K562 (cell line): ENCODE results near the gene GPR162. TPM values are rescaled to one million over a fixed set of nuclear protein-coding genes. Genes with fewer than 3 reads are reported as not detected.

ENCODE experiments used
- ARID2 ChIP-seq: fragments of 450-650 bp; IDR thresholded peaks from 2 replicates; pipeline ENCODE4 v1.6.1; 2017; ENCODE audit warnings: antibody characterized with exemption, mild to moderate bottlenecking
- ERF ChIP-seq: fragments of 450-650 bp; formaldehyde crosslinking; IDR thresholded peaks from 2 replicates; pipeline ENCODE4 v1.4.0; 2020; ENCODE audit warnings: mild to moderate bottlenecking, mixed read lengths
- GTF2A2 ChIP-seq: IDR thresholded peaks from 2 replicates; pipeline ENCODE4 v1.6.1; 2016; ENCODE audit warnings: mild to moderate bottlenecking, missing genetic modification characterization, missing compliant biosample characterization
- HBP1 ChIP-seq: fragments of 450-650 bp; formaldehyde crosslinking; IDR thresholded peaks from 2 replicates; pipeline ENCODE4 v1.4.0; 2022; ENCODE audit warnings: missing genetic modification characterization
- HOXB6 ChIP-seq: fragments of 250-450 bp; sonication (Bioruptor Pico); IDR thresholded peaks from 2 replicates; pipeline ENCODE4 v1.5.1; 2022; ENCODE audit warnings: mild to moderate bottlenecking, borderline replicate concordance
- JUNB ChIP-seq: fragments of 450-650 bp; formaldehyde crosslinking; conservative IDR thresholded peaks from 2 replicates; pipeline ENCODE4 v1.4.0; 2020; ENCODE audit warnings: mild to moderate bottlenecking
- KLF13 ChIP-seq: fragments of 450-650 bp; IDR thresholded peaks from 2 replicates; pipeline ENCODE4 v1.6.1; 2016; ENCODE audit warnings: missing genetic modification characterization, low read depth, mild to moderate bottlenecking, missing compliant biosample characterization, moderate library complexity, borderline replicate concordance
- MCM2 ChIP-seq: fragments of 450-650 bp; IDR thresholded peaks from 2 replicates; pipeline ENCODE4 v1.6.1; 2017; ENCODE audit warnings: low read depth, mild to moderate bottlenecking
- MTA3 ChIP-seq: fragments of 450-650 bp; formaldehyde crosslinking; IDR thresholded peaks from 2 replicates; pipeline ENCODE4 v1.6.1; 2017; ENCODE audit warnings: mild to moderate bottlenecking, borderline replicate concordance
- NELFE ChIP-seq: IDR thresholded peaks from 2 replicates; pipeline ENCODE4 v1.6.1; 2011; ENCODE audit warnings: mild to moderate bottlenecking; ENCODE audit not compliant: insufficient read depth, insufficient read length
- NFRKB ChIP-seq: fragments of 450-650 bp; IDR thresholded peaks from 2 replicates; pipeline ENCODE4 v1.6.1; 2016; ENCODE audit warnings: low read depth
- POLR2A ChIP-seq: fragments of 450-650 bp; conservative IDR thresholded peaks from 2 replicates; pipeline ENCODE4 v1.6.1; 2016
- PRMT5 ChIP-seq: sonication (generic); formaldehyde crosslinking; IDR thresholded peaks from 2 replicates; pipeline ENCODE4 v1.5.0; 2020; ENCODE audit warnings: missing genetic modification reagents
- RFX5 ChIP-seq: IDR thresholded peaks from 2 replicates; pipeline ENCODE4 v1.6.1; 2011; ENCODE audit warnings: low read depth, mild to moderate bottlenecking, improper control_type of control experiment, low read length
- SAP30 ChIP-seq: fragments of 200-600 bp; sonication (generic); IDR thresholded peaks from 2 replicates; pipeline ENCODE4 v1.6.1; 2012; ENCODE audit warnings: borderline replicate concordance, low read depth, mild to moderate bottlenecking, moderate library complexity, low read length, control low read depth, inconsistent platforms; ENCODE audit not compliant: insufficient read depth, poor library complexity, severe bottlenecking
- SMAD2 ChIP-seq: fragments of 150-350 bp; IDR thresholded peaks from 2 replicates; pipeline ENCODE4 v1.6.1; 2014; ENCODE audit warnings: low read depth, mild to moderate bottlenecking, low read length
- SP1 ChIP-seq: sonication (generic); formaldehyde crosslinking; IDR thresholded peaks from 2 replicates; pipeline ENCODE4 v1.8.1; 2022; ENCODE audit warnings: mild to moderate bottlenecking, missing genetic modification reagents
- THAP7 ChIP-seq: fragments of 250-450 bp; sonication (Bioruptor Pico); IDR thresholded peaks from 2 replicates; pipeline ENCODE4 v1.5.0; 2021
- ZBED1 ChIP-seq: IDR thresholded peaks from 2 replicates; pipeline ENCODE4 v1.6.1; 2014
- ZNF212 ChIP-seq: fragments of 450-650 bp; formaldehyde crosslinking; IDR thresholded peaks from 2 replicates; pipeline ENCODE4 v1.4.0; 2020; ENCODE audit warnings: mild to moderate bottlenecking
- ZNF316 ChIP-seq: fragments of 450-650 bp; IDR thresholded peaks from 2 replicates; pipeline ENCODE4 v1.6.1; 2016
- ZNF354B ChIP-seq: fragments of 250-450 bp; sonication (Bioruptor Pico); IDR thresholded peaks from 2 replicates; pipeline ENCODE4 v1.4.0; 2020
- ZNF444 ChIP-seq: fragments of 250-450 bp; sonication (Bioruptor Pico); IDR thresholded peaks from 2 replicates; pipeline ENCODE4 v1.4.0; 2020; ENCODE audit warnings: mild to moderate bottlenecking, moderate library complexity
- ZNF696 ChIP-seq: fragments of 250-450 bp; sonication (Bioruptor Pico); conservative IDR thresholded peaks from 2 replicates; pipeline ENCODE4 v1.4.0; 2020; ENCODE audit warnings: mild to moderate bottlenecking, moderate library complexity
- ZNF699 ChIP-seq: fragments of 250-450 bp; sonication (Bioruptor Pico); IDR thresholded peaks from 2 replicates; pipeline ENCODE4 v1.8.0; 2021; ENCODE audit warnings: mild to moderate bottlenecking, moderate library complexity; ENCODE audit not compliant: insufficient replicate concordance
- polyA plus RNA-seq, 8 experiments: library from polyadenylated mRNA; depleted of rRNA in 4 of 8; stranded (reverse) in 5 of 8; unstranded in 3 of 8; fragments of >200 nt; fragmentation: Nextera tagmentation in 2 of 8; fragmentation: Illumina TruSeq in 1 of 8; extraction: Ambion mirVana in 2 of 8; extraction: Trizol in 1 of 8; gene quantifications; 2 replicates each; pipeline versions ENCODE4 v1.2.1 to v1.2.3, GENCODE V29; 2011 to 2014; ENCODE audit warnings: inconsistent platforms in 1 of 8, missing spikeins in 1 of 8
- total RNA-seq, 7 experiments: library from RNA; depleted of rRNA in 6 of 7; stranded (reverse); fragments of >200 nt in 6 of 7; fragmentation: Illumina TruSeq in 2 of 7; extraction: Trizol in 2 of 7; gene quantifications; 2 replicates each; pipeline versions ENCODE4 v1.2.1 to v1.2.3, GENCODE V29; 2011 to 2021; ENCODE audit warnings: low replicate concordance in 1 of 7
- TF ChIP-seq, protein P1 (sequence below), 2 experiments: fragments of 450-650 bp; IDR thresholded peaks; 2 replicates each; pipeline ENCODE4 v1.6.1; 2018; ENCODE audit warnings: mild to moderate bottlenecking in 2 of 2, low read depth in 1 of 2; ENCODE audit not compliant: partially characterized antibody in 2 of 2

Gene GPR162
- total and polyA plus RNA-seq, 9 of the 15 experiments (the other 6 are each of a cell fraction or from before 2014, with no cell fraction given), result 0.65 to 1.8 (median 1.1) TPM; not detected in 2

GRCh38 chr12:6867413-6868210 is 46.0 kb downstream of the GPR162 start, which contains the start of gene TPI1 (continued):
- TF ChIP-seq SP1 (peak; percentile 37), ZNF212 (CRISPR knock-in tag) (no peak), ZNF354B (CRISPR knock-in tag) (no peak), SMAD2 (no peak), HOXB6 (CRISPR knock-in tag) (no peak), NFRKB (peak; percentile 33; the same call in 1 of the 2 replicates), ZNF699 (CRISPR knock-in tag) (no peak), SAP30 (no peak), POLR2A (peak; percentile 99), ZNF316 (no peak), RFX5 (no peak), ZNF696 (CRISPR knock-in tag) (no peak), MCM2 (no peak), NELFE (peak; percentile 64), ARID2 (no peak), KLF13 (tag) (no peak), GTF2A2 (tag) (peak; percentile 85), PRMT5 (CRISPR knock-in tag) (no peak), JUNB (CRISPR knock-in tag) (no peak), ZNF444 (no peak), ERF (no peak), HBP1 (CRISPR knock-in tag) (no peak), ZBED1 (no peak), MTA3 (0 out of 2 replicates have a peak, but pooled peaks have one; percentile 29), THAP7 (CRISPR knock-in tag) (no peak)
- TF ChIP-seq, protein P1, sequence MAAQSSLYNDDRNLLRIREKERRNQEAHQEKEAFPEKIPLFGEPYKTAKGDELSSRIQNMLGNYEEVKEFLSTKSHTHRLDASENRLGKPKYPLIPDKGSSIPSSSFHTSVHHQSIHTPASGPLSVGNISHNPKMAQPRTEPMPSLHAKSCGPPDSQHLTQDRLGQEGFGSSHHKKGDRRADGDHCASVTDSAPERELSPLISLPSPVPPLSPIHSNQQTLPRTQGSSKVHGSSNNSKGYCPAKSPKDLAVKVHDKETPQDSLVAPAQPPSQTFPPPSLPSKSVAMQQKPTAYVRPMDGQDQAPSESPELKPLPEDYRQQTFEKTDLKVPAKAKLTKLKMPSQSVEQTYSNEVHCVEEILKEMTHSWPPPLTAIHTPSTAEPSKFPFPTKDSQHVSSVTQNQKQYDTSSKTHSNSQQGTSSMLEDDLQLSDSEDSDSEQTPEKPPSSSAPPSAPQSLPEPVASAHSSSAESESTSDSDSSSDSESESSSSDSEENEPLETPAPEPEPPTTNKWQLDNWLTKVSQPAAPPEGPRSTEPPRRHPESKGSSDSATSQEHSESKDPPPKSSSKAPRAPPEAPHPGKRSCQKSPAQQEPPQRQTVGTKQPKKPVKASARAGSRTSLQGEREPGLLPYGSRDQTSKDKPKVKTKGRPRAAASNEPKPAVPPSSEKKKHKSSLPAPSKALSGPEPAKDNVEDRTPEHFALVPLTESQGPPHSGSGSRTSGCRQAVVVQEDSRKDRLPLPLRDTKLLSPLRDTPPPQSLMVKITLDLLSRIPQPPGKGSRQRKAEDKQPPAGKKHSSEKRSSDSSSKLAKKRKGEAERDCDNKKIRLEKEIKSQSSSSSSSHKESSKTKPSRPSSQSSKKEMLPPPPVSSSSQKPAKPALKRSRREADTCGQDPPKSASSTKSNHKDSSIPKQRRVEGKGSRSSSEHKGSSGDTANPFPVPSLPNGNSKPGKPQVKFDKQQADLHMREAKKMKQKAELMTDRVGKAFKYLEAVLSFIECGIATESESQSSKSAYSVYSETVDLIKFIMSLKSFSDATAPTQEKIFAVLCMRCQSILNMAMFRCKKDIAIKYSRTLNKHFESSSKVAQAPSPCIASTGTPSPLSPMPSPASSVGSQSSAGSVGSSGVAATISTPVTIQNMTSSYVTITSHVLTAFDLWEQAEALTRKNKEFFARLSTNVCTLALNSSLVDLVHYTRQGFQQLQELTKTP (IDR thresholded peaks at IDR 0.05; ENCODE audit: low read depth in 1 of 2, partially characterized antibody in 2 of 2), result no peak
